Kidney epithelial cell (primary cell): Measurements from ENCODE around the gene APCDD1. TPM values are rescaled to one million over a fixed set of nuclear protein-coding genes. Genes with fewer than 3 reads are reported as not detected.

Experiments used
- DNase-seq: peaks from one replicate; pipeline ENCODE4 v3.0.0-alpha.2; 2010; ENCODE audit warnings: low read depth
- H3K27me3 ChIP-seq: 2 replicates; pipeline ENCODE4 v1.6.0; 2011; ENCODE audit warnings: low read length; ENCODE audit not compliant: control insufficient read depth, insufficient read depth
- H3K36me3 ChIP-seq: 2 replicates; pipeline ENCODE4 v1.5.1; 2011; ENCODE audit warnings: low read length; ENCODE audit not compliant: control insufficient read depth, insufficient read depth
- H3K4me3 ChIP-seq: 2 replicates; pipeline ENCODE4 v1.5.1; 2011; ENCODE audit warnings: low read depth, mild to moderate bottlenecking, control low read depth, low read length
- total RNA-seq: library from RNA; depleted of rRNA; stranded (reverse); fragments of >200 nt; gene quantifications from 2 replicates; pipeline ENCODE4 v1.2.3, GENCODE V29; 2015
- TF ChIP-seq, protein P1 (sequence below): IDR thresholded peaks from 2 replicates; pipeline ENCODE4 v1.5.1; 2011; ENCODE audit warnings: mild to moderate bottlenecking, moderate library complexity, low read length, control low read depth, inconsistent platforms; ENCODE audit not compliant: insufficient read depth, poor library complexity, severe bottlenecking

The APCDD1 gene
- total RNA-seq, 1 donor from 2014 or later = 0.71 TPM

GRCh38 chr18:10443001-10443400, 11.4 kb upstream of the APCDD1 start:
- Histone ChIP-seq H3K27me3 (peaks cover 4% of the 10 kb centered on the region), H3K36me3 (no peaks in the 10 kb centered on the region), H3K4me3 (no peak overlapping the region)
- no peak for DNase-seq
- TF ChIP-seq, protein P1, sequence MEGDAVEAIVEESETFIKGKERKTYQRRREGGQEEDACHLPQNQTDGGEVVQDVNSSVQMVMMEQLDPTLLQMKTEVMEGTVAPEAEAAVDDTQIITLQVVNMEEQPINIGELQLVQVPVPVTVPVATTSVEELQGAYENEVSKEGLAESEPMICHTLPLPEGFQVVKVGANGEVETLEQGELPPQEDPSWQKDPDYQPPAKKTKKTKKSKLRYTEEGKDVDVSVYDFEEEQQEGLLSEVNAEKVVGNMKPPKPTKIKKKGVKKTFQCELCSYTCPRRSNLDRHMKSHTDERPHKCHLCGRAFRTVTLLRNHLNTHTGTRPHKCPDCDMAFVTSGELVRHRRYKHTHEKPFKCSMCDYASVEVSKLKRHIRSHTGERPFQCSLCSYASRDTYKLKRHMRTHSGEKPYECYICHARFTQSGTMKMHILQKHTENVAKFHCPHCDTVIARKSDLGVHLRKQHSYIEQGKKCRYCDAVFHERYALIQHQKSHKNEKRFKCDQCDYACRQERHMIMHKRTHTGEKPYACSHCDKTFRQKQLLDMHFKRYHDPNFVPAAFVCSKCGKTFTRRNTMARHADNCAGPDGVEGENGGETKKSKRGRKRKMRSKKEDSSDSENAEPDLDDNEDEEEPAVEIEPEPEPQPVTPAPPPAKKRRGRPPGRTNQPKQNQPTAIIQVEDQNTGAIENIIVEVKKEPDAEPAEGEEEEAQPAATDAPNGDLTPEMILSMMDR = no peak

DNA sequence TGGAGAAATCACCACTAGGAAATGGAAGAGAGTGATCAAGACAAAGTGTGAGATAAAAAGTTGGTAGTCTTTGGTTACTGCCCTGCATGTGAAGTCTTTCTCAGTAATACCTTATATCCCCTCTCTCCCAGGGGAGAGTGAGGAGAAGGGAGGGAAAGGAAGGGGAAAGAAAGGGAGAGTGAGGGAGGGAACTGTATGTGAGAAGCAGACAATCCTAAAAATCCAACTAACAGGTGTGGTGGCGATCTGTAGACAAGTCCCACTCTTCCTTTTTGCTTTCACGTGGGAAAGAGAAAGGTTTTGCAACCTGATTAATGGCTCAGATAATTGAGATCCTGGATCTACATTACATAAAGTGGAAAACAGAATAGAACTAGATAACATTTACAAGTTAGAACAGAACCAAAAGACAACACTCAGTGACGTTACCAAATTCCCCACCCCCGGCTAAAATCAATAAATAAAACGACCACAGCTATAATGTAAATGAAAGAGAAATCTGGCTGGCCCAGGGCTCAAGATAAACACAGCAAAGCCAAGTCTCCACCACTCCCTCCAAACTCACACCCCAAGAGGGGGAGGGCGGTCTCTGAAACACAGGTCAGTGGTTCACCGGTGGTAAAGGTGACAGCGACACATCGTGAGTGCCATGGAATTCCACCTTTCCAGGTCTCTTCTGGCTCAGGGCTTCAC, 10.0 kb upstream of the APCDD1 start:
- H3K27me3 ChIP-seq = peaks cover 4% of the 10 kb centered on the region
- H3K4me3 ChIP-seq = no peak overlapping the region
- H3K36me3 ChIP-seq = no peaks in the 10 kb centered on the region
- TF ChIP-seq, protein P1 = no peak
- DNase-seq = no peak

GRCh38 chr18:10449396-10449795, 5.0 kb upstream of the APCDD1 start:
- TF ChIP-seq, protein P1 = no peak
- Histone ChIP-seq H3K4me3 (no peak overlapping the region), H3K27me3 (peaks cover 12% of the 10 kb centered on the region), H3K36me3 (no peaks in the 10 kb centered on the region)
- DNase-seq = no peak

GRCh38 chr18:10450986-10451385, 3.4 kb upstream of the APCDD1 start:
- DNase-seq = no peak
- peaks cover 25% of the 10 kb centered on the region for H3K27me3 ChIP-seq
- no peaks in the 10 kb centered on the region for H3K36me3 ChIP-seq
- TF ChIP-seq, protein P1 = no peak
- no peak overlapping the region for H3K4me3 ChIP-seq

- H3K4me3 ChIP-seq = no peak overlapping the region
- peaks cover 27% of the 10 kb centered on the region for H3K27me3 ChIP-seq
- DNase-seq = no peak
- TF ChIP-seq, protein P1 = no peak
- H3K36me3 ChIP-seq = no peaks in the 10 kb centered on the region
These were observed 1.1 kb upstream of the APCDD1 start for GRCh38 chr18:10453261-10453805.
